Brain microvascular endothelial cell (primary cell): ENCODE measurements around the gene LCN6.

ENCODE experiments used
- DNase-seq: peaks from one replicate; pipeline ENCODE4 v3.0.0-alpha.2; 2020
- H3K27ac ChIP-seq: fragments of 250-450 bp; sonication (Bioruptor Pico); 2 replicates; pipeline ENCODE4 v1.5.1; 2020; ENCODE audit warnings: mild to moderate bottlenecking, moderate library complexity
- H3K27me3 ChIP-seq: fragments of 250-450 bp; sonication (Bioruptor Pico); replicated peaks from 2 replicates; pipeline ENCODE4 v1.5.1; 2020; ENCODE audit warnings: mild to moderate bottlenecking
- H3K36me3 ChIP-seq: fragments of 250-450 bp; sonication (Bioruptor Pico); replicated peaks from 2 replicates; pipeline ENCODE4 v1.5.1; 2020; ENCODE audit warnings: mild to moderate bottlenecking
- H3K4me3 ChIP-seq: 2 replicates; pipeline ENCODE4 v1.5.1; 2011; ENCODE audit warnings: low read depth, mild to moderate bottlenecking, control low read depth, low read length, moderate library complexity
- in situ Hi-C: cut with HindIII; loops from 2 replicates; pipeline ENCODE4 v1.10.0; 2017; ENCODE audit warnings: low sequenced_read_pairs, low pct_ligation_motif_present
- TF ChIP-seq, protein P1 (sequence below): IDR thresholded peaks from 2 replicates; pipeline ENCODE4 v1.5.1; 2011; ENCODE audit warnings: low read depth, mild to moderate bottlenecking, moderate library complexity, low read length, control low read depth, inconsistent platforms; ENCODE audit errors: missing control alignments

Gene LCN6

DNA sequence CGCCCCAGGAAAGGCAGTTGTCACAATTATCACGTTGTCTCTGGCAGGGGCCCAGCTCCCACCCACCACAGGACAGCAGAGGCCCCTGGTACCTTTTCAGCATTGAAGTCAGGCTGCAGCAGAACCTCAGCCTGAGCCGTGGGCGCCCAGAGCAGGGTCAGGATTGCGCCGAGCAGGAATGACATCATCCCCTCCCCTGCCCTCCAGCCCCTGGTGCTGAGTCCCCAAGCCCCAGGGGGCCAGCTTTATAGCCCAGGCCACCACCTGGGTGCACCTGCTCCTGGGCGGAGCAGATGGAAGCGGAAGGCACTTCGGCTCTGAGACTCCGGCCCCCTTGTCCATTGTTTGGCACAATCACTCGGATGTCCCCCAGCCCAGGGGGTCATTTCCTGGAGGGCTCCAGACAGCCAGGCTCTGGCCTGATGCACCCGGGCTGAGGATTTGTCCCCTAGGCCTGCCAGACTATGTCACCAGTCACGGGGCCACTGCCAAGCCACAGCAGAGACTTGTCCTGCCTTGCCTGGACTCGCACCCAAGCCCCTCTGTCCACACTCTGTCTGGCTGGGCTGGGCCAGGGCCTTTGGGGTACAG, 16.1 kb upstream of the LCN6 start, which contains the start of gene LCN15:
LCN15 (minus strand) TSS at position 218 of the 591 bp plus-strand sequence; CDS start at position 188, 30 bp downstream.
- no peaks in the 10 kb centered on the region for H3K27me3 ChIP-seq
- H3K27ac ChIP-seq = no peak within 1 kb of the TSS
- no peak within 1 kb of the TSS for H3K4me3 ChIP-seq
- TF ChIP-seq, protein P1, sequence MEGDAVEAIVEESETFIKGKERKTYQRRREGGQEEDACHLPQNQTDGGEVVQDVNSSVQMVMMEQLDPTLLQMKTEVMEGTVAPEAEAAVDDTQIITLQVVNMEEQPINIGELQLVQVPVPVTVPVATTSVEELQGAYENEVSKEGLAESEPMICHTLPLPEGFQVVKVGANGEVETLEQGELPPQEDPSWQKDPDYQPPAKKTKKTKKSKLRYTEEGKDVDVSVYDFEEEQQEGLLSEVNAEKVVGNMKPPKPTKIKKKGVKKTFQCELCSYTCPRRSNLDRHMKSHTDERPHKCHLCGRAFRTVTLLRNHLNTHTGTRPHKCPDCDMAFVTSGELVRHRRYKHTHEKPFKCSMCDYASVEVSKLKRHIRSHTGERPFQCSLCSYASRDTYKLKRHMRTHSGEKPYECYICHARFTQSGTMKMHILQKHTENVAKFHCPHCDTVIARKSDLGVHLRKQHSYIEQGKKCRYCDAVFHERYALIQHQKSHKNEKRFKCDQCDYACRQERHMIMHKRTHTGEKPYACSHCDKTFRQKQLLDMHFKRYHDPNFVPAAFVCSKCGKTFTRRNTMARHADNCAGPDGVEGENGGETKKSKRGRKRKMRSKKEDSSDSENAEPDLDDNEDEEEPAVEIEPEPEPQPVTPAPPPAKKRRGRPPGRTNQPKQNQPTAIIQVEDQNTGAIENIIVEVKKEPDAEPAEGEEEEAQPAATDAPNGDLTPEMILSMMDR = no peak
- no peak for DNase-seq
- no peaks in the 10 kb centered on the region for H3K36me3 ChIP-seq
- in situ Hi-C loops = no loop called here

DNA sequence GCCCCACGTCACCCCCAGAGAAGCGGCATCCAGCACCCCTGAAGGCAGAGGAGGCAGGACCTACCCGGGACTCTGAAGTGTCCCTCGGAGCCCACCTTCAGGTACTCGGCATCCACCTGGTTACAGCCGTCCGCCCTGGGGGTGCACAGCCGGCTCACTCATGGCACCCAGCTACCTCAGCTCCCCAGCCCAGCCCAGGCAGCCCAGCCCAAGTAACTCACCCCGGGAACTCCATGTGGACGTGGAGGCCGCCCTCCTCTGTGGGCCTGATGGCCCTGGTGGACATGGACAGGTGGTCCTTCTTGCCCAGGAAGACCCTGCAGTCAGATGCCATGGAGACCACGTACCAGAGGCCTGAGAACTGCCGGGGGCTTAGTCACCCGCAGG, 15.3 kb upstream of the LCN6 start:
- no peak for DNase-seq
- H3K36me3 ChIP-seq = no peaks in the 10 kb centered on the region
- H3K4me3 ChIP-seq = no peak overlapping the region
- in situ Hi-C loops = no loop called here
- no peaks in the 10 kb centered on the region for H3K27me3 ChIP-seq
- no peak overlapping the region for H3K27ac ChIP-seq
- TF ChIP-seq, protein P1 = no peak

DNA sequence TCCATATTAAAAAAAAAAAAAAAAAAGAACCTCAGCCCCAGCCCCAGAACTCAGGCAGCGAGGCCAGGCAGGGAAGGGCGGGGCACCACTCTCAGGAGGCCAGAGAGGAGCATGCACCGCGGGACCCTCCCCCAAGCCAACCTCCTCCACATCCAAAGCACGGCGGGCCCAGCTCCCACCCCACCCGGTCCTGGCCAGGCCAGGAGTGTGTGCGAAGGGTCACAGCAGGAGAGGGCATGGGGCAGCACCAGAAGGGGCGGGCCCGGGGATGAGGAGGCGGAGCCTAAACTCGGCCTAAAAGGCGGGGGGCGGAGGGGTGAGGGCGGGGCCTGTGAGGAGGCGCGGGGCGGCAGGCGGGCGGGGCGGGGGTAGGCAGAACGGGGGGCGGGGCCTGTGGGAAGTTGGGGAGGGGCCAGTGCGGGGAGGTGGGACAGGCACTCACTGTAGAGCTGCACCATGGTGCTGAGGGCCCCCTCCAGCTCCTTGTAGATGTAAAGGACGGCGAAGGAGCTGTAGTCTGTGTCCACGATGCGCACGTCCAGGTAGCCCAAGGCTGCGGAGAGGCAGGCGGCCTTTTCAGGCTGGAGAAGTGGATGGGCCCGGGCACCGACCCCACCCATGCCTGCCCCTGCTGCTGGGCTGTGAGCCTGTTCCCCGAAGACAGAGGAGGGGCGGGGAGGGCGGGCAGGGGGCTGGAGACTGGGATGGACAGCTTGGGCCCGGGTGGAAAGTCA, 14.8 kb upstream of the LCN6 start:
- no peak for DNase-seq
- no peak overlapping the region for H3K4me3 ChIP-seq
- no peaks in the 10 kb centered on the region for H3K36me3 ChIP-seq
- in situ Hi-C loops = no loop called here
- no peaks in the 10 kb centered on the region for H3K27me3 ChIP-seq
- TF ChIP-seq, protein P1 = no peak
- no peak overlapping the region for H3K27ac ChIP-seq

DNA sequence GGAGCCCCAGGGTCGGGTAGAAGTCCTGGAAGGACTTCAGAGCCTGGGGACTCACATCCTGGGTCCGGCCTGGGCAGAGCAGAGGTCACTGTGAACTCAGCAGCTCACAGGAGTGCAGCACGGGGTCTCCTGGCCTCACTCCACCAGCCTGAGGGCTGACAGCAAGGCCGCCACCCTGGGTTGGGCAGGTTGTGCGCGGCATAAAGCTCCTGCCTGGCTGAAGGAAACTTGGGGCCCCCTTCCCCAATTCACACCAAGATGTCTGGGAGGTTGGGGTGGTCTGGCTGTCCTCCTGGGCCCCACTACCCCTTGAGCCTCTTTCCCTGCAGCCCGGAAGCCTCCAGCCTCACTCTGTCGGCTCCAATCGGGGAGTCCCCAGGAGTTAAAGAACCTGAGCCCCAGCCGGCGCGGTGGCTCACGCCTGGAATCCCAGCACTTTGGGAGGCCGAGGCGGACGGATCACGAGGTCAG, 13.9 kb upstream of the LCN6 start:
- DNase-seq = no peak
- H3K27me3 ChIP-seq = no peaks in the 10 kb centered on the region
- no peak overlapping the region for H3K4me3 ChIP-seq
- in situ Hi-C loops = no loop called here
- H3K36me3 ChIP-seq = no peaks in the 10 kb centered on the region
- H3K27ac ChIP-seq = no peak overlapping the region
- TF ChIP-seq, protein P1 = no peak

DNA sequence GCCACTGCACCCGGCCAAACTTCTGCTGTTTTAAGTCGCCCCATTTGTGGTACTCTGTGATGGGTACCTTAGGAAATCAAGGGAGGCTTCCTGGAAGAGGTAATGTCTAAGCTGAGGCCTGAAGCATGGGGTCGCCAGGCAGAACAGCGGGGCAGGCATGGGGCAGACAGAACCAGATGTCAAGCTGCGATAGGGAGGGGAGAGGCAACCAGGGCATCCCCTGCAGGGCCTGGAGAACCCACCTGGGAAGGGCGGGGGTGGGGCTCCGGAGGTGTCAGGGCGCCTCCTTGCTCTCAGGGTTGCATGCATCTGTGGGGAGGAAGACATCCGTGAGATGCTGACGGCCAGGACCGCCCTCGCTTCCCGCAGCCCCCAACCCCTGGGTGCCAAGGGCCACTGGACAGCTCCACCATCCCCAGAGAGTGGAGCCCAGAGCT, 13.2 kb upstream of the LCN6 start:
- no peak overlapping the region for H3K4me3 ChIP-seq
- H3K27ac ChIP-seq = no peak overlapping the region
- H3K36me3 ChIP-seq = no peaks in the 10 kb centered on the region
- TF ChIP-seq, protein P1 = no peak
- no peak for DNase-seq
- no peaks in the 10 kb centered on the region for H3K27me3 ChIP-seq
- in situ Hi-C loops = no loop called here
